GM06990 (cell line): ENCODE measurements around the gene PLCL1.

ENCODE experiments used
- DNase-seq: peaks from one replicate; pipeline ENCODE4 v3.0.0-alpha.2; 2011; ENCODE audit not compliant: insufficient read length; ENCODE audit errors: extremely low read depth
- H3K27me3 ChIP-seq: replicated peaks from 2 replicates; pipeline ENCODE4 v1.6.0; 2011; ENCODE audit warnings: low read length; ENCODE audit not compliant: control insufficient read depth, insufficient read depth
- H3K36me3 ChIP-seq: 2 replicates; pipeline ENCODE4 v1.5.1; 2011; ENCODE audit warnings: low read length; ENCODE audit not compliant: control insufficient read depth, insufficient read depth
- H3K4me3 ChIP-seq: replicated peaks from 2 replicates; pipeline ENCODE4 v1.5.1; 2011; ENCODE audit warnings: low read depth, mild to moderate bottlenecking, control low read depth, low read length
- TF ChIP-seq, protein P1 (sequence below): IDR thresholded peaks from 2 replicates; pipeline ENCODE4 v1.5.1; 2011; ENCODE audit warnings: low read length, control low read depth, mild to moderate bottlenecking, inconsistent platforms; ENCODE audit not compliant: insufficient read depth, poor library complexity, severe bottlenecking

PLCL1 gene

DNA sequence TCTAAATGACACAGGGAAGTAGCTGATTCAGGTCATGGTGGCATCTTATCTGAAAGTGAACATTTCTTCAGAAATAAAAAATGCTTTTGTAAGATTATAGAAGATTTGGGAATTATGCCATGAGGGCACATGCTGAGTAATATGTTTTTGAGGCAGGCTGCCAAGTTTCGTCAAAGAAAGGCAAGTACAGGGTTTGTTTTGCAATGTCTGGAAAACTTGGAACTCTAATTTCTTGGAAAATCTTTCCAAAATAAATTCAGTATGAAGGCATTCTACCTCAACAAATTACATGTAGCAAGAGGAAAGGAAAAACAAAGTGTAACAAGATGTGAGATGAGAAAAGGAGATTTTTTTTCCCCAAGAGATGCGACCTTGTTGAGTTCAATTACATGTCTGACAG, 167.7 kb downstream of the PLCL1 start:
- Histone ChIP-seq H3K4me3 (no peak overlapping the region), H3K36me3 (no peaks in the 10 kb centered on the region), H3K27me3 (no peaks in the 10 kb centered on the region)
- DNase-seq = no peak
- TF ChIP-seq, protein P1, sequence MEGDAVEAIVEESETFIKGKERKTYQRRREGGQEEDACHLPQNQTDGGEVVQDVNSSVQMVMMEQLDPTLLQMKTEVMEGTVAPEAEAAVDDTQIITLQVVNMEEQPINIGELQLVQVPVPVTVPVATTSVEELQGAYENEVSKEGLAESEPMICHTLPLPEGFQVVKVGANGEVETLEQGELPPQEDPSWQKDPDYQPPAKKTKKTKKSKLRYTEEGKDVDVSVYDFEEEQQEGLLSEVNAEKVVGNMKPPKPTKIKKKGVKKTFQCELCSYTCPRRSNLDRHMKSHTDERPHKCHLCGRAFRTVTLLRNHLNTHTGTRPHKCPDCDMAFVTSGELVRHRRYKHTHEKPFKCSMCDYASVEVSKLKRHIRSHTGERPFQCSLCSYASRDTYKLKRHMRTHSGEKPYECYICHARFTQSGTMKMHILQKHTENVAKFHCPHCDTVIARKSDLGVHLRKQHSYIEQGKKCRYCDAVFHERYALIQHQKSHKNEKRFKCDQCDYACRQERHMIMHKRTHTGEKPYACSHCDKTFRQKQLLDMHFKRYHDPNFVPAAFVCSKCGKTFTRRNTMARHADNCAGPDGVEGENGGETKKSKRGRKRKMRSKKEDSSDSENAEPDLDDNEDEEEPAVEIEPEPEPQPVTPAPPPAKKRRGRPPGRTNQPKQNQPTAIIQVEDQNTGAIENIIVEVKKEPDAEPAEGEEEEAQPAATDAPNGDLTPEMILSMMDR = no peak

DNA sequence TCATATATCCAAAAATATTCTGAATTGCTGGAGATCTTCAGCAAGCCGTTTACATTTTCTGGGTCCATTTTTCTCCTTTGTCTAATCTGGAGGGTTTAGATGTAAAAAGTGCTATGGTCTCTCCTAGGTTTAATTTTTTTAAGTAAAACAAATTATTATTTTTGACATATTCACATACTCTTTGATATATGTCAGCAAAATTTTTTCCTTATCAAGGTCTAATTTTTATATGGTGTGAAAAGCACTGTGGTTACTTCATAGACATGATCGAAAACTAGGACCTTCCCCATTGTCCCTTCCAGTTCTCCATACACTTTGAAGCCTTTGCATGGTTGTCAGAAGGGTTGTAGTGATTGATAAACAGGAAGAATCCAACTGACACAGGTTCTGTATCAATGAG, 168.2 kb downstream of the PLCL1 start:
- H3K36me3 ChIP-seq = no peaks in the 10 kb centered on the region

DNA sequence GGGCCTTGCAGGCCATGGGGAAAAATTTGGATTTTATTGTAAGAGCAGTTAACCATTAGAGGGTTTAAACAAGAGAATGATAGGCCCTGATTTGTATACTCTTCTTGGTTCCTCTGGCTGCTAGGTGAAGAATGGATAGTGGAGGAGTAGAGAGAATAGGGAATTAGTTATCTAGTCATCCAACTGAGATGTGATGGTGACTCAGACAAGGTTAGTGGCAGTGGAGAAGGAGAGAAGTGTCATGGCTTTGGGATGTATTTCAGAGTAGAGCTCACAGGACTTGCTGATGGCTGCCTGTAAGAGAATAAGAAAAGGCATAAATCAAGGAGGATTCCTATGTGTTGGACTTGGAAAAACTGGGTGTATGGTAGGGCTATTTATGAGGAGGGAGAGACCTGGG, 169.4 kb downstream of the PLCL1 start:
- DNase-seq = no peak
- no peak overlapping the region for H3K4me3 ChIP-seq
- H3K36me3 ChIP-seq = no peaks in the 10 kb centered on the region
- TF ChIP-seq, protein P1 = no peak
- H3K27me3 ChIP-seq = no peaks in the 10 kb centered on the region

More for the DNA sequence above, 168.2 kb downstream of the PLCL1 start:
- H3K27me3 ChIP-seq = no peaks in the 10 kb centered on the region
- TF ChIP-seq, protein P1 = no peak
- DNase-seq = no peak
- H3K4me3 ChIP-seq = no peak overlapping the region

DNA sequence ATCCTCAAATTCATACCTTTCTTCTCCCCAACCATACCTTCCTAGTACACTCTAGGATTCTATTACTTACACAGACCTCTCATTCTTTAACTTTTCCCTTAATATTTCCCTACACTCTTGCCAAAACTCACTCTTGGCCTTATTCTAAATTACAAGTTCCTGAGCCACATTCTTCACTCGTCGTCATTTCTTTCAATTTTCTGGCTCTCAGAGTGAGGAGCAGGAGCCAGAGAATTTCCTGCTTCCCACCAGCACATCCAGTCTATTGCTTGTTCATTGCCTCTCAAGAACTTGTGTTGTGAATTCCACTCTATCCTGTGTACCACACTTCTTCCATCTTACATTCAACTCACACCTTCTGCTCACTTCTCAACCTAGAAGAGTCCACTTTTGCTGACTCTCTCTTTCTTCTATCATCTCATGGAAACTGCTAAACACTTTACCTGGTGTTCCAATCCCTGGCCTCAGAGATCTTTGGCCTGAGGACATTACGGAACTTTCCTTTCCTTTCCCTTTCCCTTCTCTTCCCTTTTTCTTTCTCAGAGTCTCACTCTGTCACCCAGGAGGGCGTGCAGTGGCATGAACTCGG, 171.6 kb downstream of the PLCL1 start:
- no peak for DNase-seq
- H3K36me3 ChIP-seq = no peaks in the 10 kb centered on the region
- no peaks in the 10 kb centered on the region for H3K27me3 ChIP-seq
- H3K4me3 ChIP-seq = no peak overlapping the region
- TF ChIP-seq, protein P1 = no peak

DNA sequence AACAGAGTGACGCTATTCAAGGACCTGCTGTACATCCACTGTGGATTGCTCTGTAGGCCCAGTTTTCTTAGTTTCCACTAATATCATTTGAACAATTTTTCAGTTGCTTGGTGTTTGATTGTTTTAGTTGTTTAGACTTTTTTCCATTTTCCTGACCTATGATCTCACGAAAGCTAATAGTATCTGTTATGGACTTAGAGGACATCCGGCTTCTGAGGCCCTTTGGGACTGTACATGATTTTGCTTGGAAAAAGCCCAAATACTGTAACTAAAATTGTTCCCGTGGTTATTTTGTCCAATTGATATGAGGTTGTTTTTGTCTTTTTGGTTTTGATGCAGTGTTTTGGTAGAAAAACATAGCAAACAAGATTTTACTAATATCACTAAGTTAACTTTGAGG, 174.6 kb downstream of the PLCL1 start:
- H3K4me3 ChIP-seq = no peak overlapping the region
- TF ChIP-seq, protein P1 = no peak
- no peak for DNase-seq
- no peaks in the 10 kb centered on the region for H3K27me3 ChIP-seq
- no peaks in the 10 kb centered on the region for H3K36me3 ChIP-seq

DNA sequence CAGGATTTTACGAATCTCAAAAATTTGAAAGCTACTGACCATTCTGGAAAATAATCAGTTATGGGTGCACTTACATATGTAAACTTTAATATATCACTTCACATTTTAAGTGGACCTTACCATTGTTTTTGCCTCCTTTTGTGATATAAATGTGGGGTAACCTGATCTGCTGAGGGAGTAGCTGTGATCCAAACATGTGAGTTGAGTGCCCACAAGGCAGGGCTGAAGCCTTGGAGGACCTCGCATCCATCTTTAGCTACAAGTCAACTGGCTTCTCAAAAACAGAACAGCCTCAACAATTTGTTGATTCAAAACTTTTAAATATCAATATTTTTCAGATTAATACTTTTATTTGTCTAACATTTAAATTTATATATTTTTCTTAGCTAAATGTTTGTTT, 178.2 kb downstream of the PLCL1 start:
- no peaks in the 10 kb centered on the region for H3K27me3 ChIP-seq
- no peak for DNase-seq
- no peak overlapping the region for H3K4me3 ChIP-seq
- no peaks in the 10 kb centered on the region for H3K36me3 ChIP-seq
- TF ChIP-seq, protein P1 = no peak
